SK-N-SH treated with all-trans-retinoic acid at 6 μM for 48 hours (cell line): Measurements from ENCODE around the gene BOLA3.

Experiments
- ATAC-seq: fragments of 200-7000 bp; cut with Tn5 transposase; 3 replicates; pipeline ENCODE4 v1.9.1; 2020; ENCODE audit warnings: mild to moderate bottlenecking, moderate library complexity
- ARNTL ChIP-seq: fragments of 450-650 bp; formaldehyde crosslinking; IDR thresholded peaks from 2 replicates; pipeline ENCODE4 v1.5.0; 2020; ENCODE audit warnings: low read depth, mild to moderate bottlenecking, moderate library complexity, borderline replicate concordance
- BACH2 ChIP-seq: fragments of 250-450 bp; sonication (Bioruptor Pico); IDR thresholded peaks from 2 replicates; pipeline ENCODE4 v1.9.0; 2021; ENCODE audit warnings: mild to moderate bottlenecking, borderline replicate concordance
- CSDC2 ChIP-seq: fragments of 250-450 bp; sonication (Bioruptor Pico); IDR thresholded peaks from 2 replicates; pipeline ENCODE4 v1.5.0; 2020; ENCODE audit warnings: mild to moderate bottlenecking, moderate library complexity
- GLIS3 ChIP-seq: fragments of 250-450 bp; sonication (Bioruptor Pico); IDR thresholded peaks from 2 replicates; pipeline ENCODE4 v1.5.0; 2020; ENCODE audit warnings: mild to moderate bottlenecking, moderate library complexity
- ISL1 ChIP-seq: fragments of 250-450 bp; sonication (Bioruptor Pico); IDR thresholded peaks from 2 replicates; pipeline ENCODE4 v2.1.2; 2022; ENCODE audit warnings: mild to moderate bottlenecking, moderate library complexity
- POU6F1 ChIP-seq: fragments of 250-450 bp; sonication (Bioruptor Pico); IDR thresholded peaks from 2 replicates; pipeline ENCODE4 v1.8.0; 2021; ENCODE audit warnings: low read depth, mild to moderate bottlenecking, moderate library complexity, borderline replicate concordance
- PPARA ChIP-seq: fragments of 250-450 bp; sonication (Bioruptor Pico); IDR thresholded peaks from 2 replicates; pipeline ENCODE4 v1.5.0; 2020; ENCODE audit warnings: mild to moderate bottlenecking, borderline replicate concordance
- RARB ChIP-seq: fragments of 250-450 bp; sonication (Bioruptor Pico); IDR thresholded peaks from 2 replicates; pipeline ENCODE4 v1.8.0; 2021; ENCODE audit warnings: mild to moderate bottlenecking, moderate library complexity
- SNAI2 ChIP-seq: fragments of 250-450 bp; sonication (Bioruptor Pico); IDR thresholded peaks from 2 replicates; pipeline ENCODE4 v1.5.0; 2020; ENCODE audit warnings: mild to moderate bottlenecking, moderate library complexity
- TOX ChIP-seq: fragments of 250-450 bp; sonication (Bioruptor Pico); IDR thresholded peaks from 2 replicates; pipeline ENCODE4 v1.8.0; 2021; ENCODE audit warnings: mild to moderate bottlenecking, moderate library complexity, borderline replicate concordance
- ZC3H10 ChIP-seq: fragments of 250-450 bp; sonication (Bioruptor Pico); IDR thresholded peaks from 2 replicates; pipeline ENCODE4 v1.5.1; 2021; ENCODE audit warnings: mild to moderate bottlenecking, moderate library complexity
- ZFP3 ChIP-seq: fragments of 250-450 bp; sonication (Bioruptor Pico); IDR thresholded peaks from 2 replicates; pipeline ENCODE4 v1.5.0; 2020; ENCODE audit warnings: mild to moderate bottlenecking, moderate library complexity
- ZNF565 ChIP-seq: fragments of 450-650 bp; formaldehyde crosslinking; conservative IDR thresholded peaks from 2 replicates; pipeline ENCODE4 v1.5.0; 2020; ENCODE audit warnings: low read depth, mild to moderate bottlenecking, moderate library complexity
- ZNF70 ChIP-seq: fragments of 450-650 bp; formaldehyde crosslinking; IDR thresholded peaks from 2 replicates; pipeline ENCODE4 v1.5.0; 2020; ENCODE audit warnings: mild to moderate bottlenecking, moderate library complexity
- ZNF8 ChIP-seq: fragments of 450-650 bp; formaldehyde crosslinking; IDR thresholded peaks from 2 replicates; pipeline ENCODE4 v1.5.0; 2020; ENCODE audit warnings: mild to moderate bottlenecking, moderate library complexity
- TF ChIP-seq, protein P1 (sequence below): fragments of 250-450 bp; sonication (Bioruptor Pico); IDR thresholded peaks from 2 replicates; pipeline ENCODE4 v1.5.1; 2020; ENCODE audit warnings: low read depth, mild to moderate bottlenecking, moderate library complexity
- TF ChIP-seq, protein P2 (sequence below): fragments of 250-450 bp; sonication (Bioruptor Pico); IDR thresholded peaks from 2 replicates; pipeline ENCODE4 v1.5.0; 2020; ENCODE audit warnings: mild to moderate bottlenecking, moderate library complexity
- TF ChIP-seq, protein P3 (sequence below): fragments of 250-450 bp; sonication (Bioruptor Pico); IDR thresholded peaks from 2 replicates; pipeline ENCODE4 v1.5.1; 2021; ENCODE audit warnings: mild to moderate bottlenecking, moderate library complexity

The BOLA3 gene

DNA sequence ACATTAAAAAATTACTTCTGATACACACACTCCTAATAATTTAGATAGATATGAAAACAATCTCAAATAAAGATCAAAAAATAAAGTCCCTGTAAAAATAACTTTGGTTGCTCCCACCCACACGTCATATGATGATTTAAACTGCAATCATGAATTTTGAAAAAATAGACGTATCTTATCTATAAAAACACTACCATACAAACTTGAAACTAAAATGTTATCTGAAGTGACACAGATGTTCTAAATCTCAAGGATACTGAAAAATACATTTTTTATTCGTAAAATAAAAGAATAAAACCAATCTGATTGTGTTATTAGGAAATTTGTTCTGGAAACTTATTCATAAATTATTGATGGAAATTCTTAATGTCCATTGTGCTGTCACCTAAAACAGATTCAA is 8.1 kb upstream of the BOLA3 start:
- no peak for ATAC-seq
- TF ChIP-seq ZNF70 (no peak), ZNF8 (CRISPR knock-in tag) (no peak), CSDC2 (CRISPR knock-in tag) (no peak), ARNTL (CRISPR knock-in tag) (no peak), ZNF565 (CRISPR knock-in tag) (no peak), ZFP3 (CRISPR knock-in tag) (no peak), SNAI2 (CRISPR knock-in tag) (no peak), POU6F1 (no peak), ISL1 (CRISPR knock-in tag) (no peak)
- TF ChIP-seq, protein P1, sequence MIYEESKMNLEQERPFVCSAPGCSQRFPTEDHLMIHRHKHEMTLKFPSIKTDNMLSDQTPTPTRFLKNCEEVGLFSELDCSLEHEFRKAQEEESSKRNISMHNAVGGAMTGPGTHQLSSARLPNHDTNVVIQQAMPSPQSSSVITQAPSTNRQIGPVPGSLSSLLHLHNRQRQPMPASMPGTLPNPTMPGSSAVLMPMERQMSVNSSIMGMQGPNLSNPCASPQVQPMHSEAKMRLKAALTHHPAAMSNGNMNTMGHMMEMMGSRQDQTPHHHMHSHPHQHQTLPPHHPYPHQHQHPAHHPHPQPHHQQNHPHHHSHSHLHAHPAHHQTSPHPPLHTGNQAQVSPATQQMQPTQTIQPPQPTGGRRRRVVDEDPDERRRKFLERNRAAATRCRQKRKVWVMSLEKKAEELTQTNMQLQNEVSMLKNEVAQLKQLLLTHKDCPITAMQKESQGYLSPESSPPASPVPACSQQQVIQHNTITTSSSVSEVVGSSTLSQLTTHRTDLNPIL (CRISPR knock-in tag): no peak
- TF ChIP-seq, protein P2, sequence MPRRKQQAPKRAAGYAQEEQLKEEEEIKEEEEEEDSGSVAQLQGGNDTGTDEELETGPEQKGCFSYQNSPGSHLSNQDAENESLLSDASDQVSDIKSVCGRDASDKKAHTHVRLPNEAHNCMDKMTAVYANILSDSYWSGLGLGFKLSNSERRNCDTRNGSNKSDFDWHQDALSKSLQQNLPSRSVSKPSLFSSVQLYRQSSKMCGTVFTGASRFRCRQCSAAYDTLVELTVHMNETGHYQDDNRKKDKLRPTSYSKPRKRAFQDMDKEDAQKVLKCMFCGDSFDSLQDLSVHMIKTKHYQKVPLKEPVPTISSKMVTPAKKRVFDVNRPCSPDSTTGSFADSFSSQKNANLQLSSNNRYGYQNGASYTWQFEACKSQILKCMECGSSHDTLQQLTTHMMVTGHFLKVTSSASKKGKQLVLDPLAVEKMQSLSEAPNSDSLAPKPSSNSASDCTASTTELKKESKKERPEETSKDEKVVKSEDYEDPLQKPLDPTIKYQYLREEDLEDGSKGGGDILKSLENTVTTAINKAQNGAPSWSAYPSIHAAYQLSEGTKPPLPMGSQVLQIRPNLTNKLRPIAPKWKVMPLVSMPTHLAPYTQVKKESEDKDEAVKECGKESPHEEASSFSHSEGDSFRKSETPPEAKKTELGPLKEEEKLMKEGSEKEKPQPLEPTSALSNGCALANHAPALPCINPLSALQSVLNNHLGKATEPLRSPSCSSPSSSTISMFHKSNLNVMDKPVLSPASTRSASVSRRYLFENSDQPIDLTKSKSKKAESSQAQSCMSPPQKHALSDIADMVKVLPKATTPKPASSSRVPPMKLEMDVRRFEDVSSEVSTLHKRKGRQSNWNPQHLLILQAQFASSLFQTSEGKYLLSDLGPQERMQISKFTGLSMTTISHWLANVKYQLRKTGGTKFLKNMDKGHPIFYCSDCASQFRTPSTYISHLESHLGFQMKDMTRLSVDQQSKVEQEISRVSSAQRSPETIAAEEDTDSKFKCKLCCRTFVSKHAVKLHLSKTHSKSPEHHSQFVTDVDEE (CRISPR knock-in tag): no peak
- TF ChIP-seq, all 23 proteins: peak for 0

GRCh38 chr2:74152954-74153353 is 5.2 kb upstream of the BOLA3 start:
- TF ChIP-seq ZC3H10 (CRISPR knock-in tag): no peak
- TF ChIP-seq GLIS3 (CRISPR knock-in tag): no peak
- no peak for TF ChIP-seq POU6F1
- TF ChIP-seq RARB (CRISPR knock-in tag): no peak
- TF ChIP-seq, all 23 proteins: peak for 0
- no peak for ATAC-seq

DNA sequence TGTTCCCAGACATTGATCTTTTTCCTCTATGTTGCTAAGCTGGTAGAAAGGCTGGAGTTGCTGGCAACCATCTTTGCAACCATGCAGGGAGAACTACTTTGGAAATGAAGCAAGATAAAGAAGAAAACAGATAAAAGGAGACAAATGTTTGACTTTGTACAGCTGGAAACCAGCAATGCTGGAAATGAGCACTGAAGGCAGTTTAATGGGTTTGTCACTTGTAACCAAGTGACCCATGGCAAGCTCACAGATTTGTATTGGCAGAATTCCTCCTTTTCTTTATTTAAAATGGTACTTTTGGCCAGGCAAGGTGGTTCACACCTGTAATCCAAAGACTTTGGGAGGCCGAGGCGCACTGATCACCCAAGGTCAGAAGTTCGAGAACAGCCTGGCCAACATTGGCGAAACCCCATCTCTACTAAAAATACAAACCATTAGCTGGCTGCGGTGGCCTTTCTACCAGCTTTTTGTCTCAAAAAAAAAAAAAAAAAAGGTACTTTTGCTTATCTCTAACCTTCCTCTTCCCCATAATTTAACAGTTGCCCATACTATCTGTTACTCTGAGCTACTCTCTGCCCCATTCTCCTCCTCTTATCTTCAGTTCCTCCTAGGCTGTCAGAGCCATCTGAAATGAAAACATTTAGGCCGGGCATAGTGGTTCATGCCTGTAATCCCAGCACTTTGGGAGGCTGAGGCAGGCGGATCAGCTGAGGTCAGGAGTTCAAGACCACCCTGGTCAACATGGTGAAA is 2.0 kb upstream of the BOLA3 start:
- no peak for ATAC-seq
- TF ChIP-seq CSDC2 (CRISPR knock-in tag) (no peak), SNAI2 (CRISPR knock-in tag) (no peak), PPARA (no peak), ZNF70 (no peak), ARNTL (CRISPR knock-in tag) (no peak), ZNF565 (CRISPR knock-in tag) (no peak), TOX (CRISPR knock-in tag) (no peak), BACH2 (no peak)
- TF ChIP-seq, protein P2 (CRISPR knock-in tag): no peak
- TF ChIP-seq, protein P1 (CRISPR knock-in tag): no peak
- TF ChIP-seq, protein P3, sequence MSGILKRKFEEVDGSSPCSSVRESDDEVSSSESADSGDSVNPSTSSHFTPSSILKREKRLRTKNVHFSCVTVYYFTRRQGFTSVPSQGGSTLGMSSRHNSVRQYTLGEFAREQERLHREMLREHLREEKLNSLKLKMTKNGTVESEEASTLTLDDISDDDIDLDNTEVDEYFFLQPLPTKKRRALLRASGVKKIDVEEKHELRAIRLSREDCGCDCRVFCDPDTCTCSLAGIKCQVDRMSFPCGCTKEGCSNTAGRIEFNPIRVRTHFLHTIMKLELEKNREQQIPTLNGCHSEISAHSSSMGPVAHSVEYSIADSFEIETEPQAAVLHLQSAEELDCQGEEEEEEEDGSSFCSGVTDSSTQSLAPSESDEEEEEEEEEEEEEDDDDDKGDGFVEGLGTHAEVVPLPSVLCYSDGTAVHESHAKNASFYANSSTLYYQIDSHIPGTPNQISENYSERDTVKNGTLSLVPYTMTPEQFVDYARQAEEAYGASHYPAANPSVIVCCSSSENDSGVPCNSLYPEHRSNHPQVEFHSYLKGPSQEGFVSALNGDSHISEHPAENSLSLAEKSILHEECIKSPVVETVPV: no peak
